HEK293 (cell line): ENCODE results near the gene TAF11L5.

Experiments used
- BCL11A ChIP-seq: fragments of 450-650 bp; formaldehyde crosslinking; IDR thresholded peaks from 2 replicates; pipeline ENCODE4 v1.5.1; 2016; ENCODE audit warnings: low read depth, missing biosample characterization, missing genetic modification characterization
- CTCF ChIP-seq: fragments of 450-650 bp; formaldehyde crosslinking; IDR thresholded peaks from 2 replicates; pipeline ENCODE4 v1.5.1; 2016; ENCODE audit warnings: missing biosample characterization, missing genetic modification characterization
- MZF1 ChIP-seq: fragments of 450-650 bp; formaldehyde crosslinking; IDR thresholded peaks from 2 replicates; pipeline ENCODE4 v1.5.1; 2017; ENCODE audit warnings: missing biosample characterization, missing genetic modification characterization, borderline replicate concordance
- YY1 ChIP-seq: fragments of 450-650 bp; formaldehyde crosslinking; IDR thresholded peaks from 2 replicates; pipeline ENCODE4 v1.5.1; 2018; ENCODE audit warnings: missing biosample characterization, missing genetic modification characterization
- ZBTB17 ChIP-seq: fragments of 450-650 bp; formaldehyde crosslinking; IDR thresholded peaks from 2 replicates; pipeline ENCODE4 v1.5.1; 2016; ENCODE audit warnings: missing biosample characterization, missing genetic modification characterization
- ZEB2 ChIP-seq: fragments of 450-650 bp; formaldehyde crosslinking; IDR thresholded peaks from 2 replicates; pipeline ENCODE4 v1.5.1; 2016; ENCODE audit warnings: missing biosample characterization, missing genetic modification characterization
- ZNF138 ChIP-seq: fragments of 450-650 bp; formaldehyde crosslinking; IDR thresholded peaks from 2 replicates; pipeline ENCODE4 v1.5.1; 2016; ENCODE audit warnings: missing biosample characterization, missing genetic modification characterization, borderline replicate concordance
- TF ChIP-seq, protein P1 (sequence below): IDR thresholded peaks from 2 replicates; pipeline ENCODE4 v1.6.1; 2011; ENCODE audit warnings: mild to moderate bottlenecking, low read depth, low read length, borderline replicate concordance

DNA sequence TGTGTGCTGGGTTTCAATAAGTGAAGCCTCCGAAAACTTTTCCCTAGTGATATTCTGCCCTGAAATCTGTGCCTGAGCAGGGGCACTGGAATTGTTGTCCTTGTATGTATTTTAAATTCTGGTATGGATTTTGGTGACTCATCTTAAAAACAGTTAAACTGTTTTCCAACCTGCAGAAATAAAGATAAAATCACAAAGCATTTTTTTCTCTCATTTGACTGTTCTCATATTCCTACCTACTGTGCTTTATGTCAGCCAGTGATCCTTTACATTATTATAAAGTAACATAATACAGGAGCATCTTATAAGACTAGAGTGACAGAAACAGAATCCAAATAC is 37.9 kb upstream of the TAF11L5 start:
- TF ChIP-seq, protein P1, sequence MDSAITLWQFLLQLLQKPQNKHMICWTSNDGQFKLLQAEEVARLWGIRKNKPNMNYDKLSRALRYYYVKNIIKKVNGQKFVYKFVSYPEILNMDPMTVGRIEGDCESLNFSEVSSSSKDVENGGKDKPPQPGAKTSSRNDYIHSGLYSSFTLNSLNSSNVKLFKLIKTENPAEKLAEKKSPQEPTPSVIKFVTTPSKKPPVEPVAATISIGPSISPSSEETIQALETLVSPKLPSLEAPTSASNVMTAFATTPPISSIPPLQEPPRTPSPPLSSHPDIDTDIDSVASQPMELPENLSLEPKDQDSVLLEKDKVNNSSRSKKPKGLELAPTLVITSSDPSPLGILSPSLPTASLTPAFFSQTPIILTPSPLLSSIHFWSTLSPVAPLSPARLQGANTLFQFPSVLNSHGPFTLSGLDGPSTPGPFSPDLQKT: no peak
- TF ChIP-seq BCL11A (tag by site-specific recombination) (no peak), ZBTB17 (tag by site-specific recombination) (no peak), ZEB2 (no peak), MZF1 (no peak), YY1 (tag by site-specific recombination) (no peak), ZNF138 (no peak), CTCF (tag by site-specific recombination) (no peak)
